Measurements from ENCODE around the gene LRP1.

DNA sequence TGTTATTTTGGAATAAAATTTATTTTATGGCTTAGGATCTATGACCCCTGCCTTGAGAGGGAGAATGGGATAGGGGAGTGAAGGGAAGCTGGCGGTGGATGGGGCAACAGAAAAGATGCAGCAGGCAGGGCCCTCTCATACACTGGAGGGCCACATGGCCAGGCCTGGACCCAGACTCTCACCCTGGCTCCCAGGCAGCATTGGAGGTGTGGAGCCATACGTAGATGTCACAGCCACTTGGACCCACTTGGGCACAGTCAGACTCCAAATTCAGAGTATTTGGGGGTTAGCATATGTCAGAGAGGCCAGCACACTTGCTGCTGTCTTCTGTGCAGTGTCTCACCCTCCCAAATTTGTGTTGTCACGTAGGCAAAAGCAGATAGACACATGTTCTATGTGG lies 32.8 kb upstream of the LRP1 start:
- TF ChIP-seq, protein P1, sequence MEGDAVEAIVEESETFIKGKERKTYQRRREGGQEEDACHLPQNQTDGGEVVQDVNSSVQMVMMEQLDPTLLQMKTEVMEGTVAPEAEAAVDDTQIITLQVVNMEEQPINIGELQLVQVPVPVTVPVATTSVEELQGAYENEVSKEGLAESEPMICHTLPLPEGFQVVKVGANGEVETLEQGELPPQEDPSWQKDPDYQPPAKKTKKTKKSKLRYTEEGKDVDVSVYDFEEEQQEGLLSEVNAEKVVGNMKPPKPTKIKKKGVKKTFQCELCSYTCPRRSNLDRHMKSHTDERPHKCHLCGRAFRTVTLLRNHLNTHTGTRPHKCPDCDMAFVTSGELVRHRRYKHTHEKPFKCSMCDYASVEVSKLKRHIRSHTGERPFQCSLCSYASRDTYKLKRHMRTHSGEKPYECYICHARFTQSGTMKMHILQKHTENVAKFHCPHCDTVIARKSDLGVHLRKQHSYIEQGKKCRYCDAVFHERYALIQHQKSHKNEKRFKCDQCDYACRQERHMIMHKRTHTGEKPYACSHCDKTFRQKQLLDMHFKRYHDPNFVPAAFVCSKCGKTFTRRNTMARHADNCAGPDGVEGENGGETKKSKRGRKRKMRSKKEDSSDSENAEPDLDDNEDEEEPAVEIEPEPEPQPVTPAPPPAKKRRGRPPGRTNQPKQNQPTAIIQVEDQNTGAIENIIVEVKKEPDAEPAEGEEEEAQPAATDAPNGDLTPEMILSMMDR (optimal IDR thresholded peaks at IDR 0.05 in 1 of 3, IDR thresholded peaks at IDR 0.05 in 1 of 3, conservative IDR thresholded peaks at IDR 0.05 in 1 of 3; ENCODE audit: extremely low read depth in 1 of 3, insufficient read depth in 2 of 3, low read length in 3 of 3) = no peak
- no peak for TF ChIP-seq EZH2 (IDR thresholded peaks at IDR 0.05; ENCODE audit: low read length)
